Erythroblast (primary cell): ENCODE measurements around the gene KCNH6.

Source experiments
- DNase-seq, 2 experiments: peaks; one replicate each; lab custom pipeline; 2025; lab: John Stamatoyannopoulos, UW
- GATA1 ChIP-seq: IDR thresholded peaks from 2 replicates; pipeline ENCODE4 v1.6.1; 2011; ENCODE audit warnings: low read depth, mild to moderate bottlenecking, control low read depth, low read length, moderate library complexity
- POLR2A ChIP-seq: IDR thresholded peaks from 2 replicates; pipeline ENCODE4 v1.6.1; 2011; ENCODE audit warnings: mild to moderate bottlenecking, low read length

Gene KCNH6

GRCh38 chr17:63588797-63589196, 65.6 kb downstream of the KCNH6 start:
- no peak for TF ChIP-seq POLR2A
- TF ChIP-seq GATA1: no peak
- no peak for DNase-seq

- no peak for TF ChIP-seq GATA1
- TF ChIP-seq POLR2A: no peak
- DNase-seq: no peak
Measured at GRCh38 chr17:63589646-63590045, 66.5 kb downstream of the KCNH6 start.

GRCh38 chr17:63592797-63593196, 69.6 kb downstream of the KCNH6 start:
- TF ChIP-seq GATA1: no peak
- no peak for TF ChIP-seq POLR2A
- DNase-seq: no peak

GRCh38 chr17:63595132-63595531, 72.0 kb downstream of the KCNH6 start:
- TF ChIP-seq POLR2A: no peak
- TF ChIP-seq GATA1: no peak
- no peak for DNase-seq
